NOMO-1 treated with DMSO at 0.1 percent for 48 hours (cell line): Measurements from ENCODE around the gene STN1.

Experiments
- DNase-seq: peaks from one replicate; lab custom pipeline; 2025; ENCODE audit not compliant: unreplicated experiment; lab: John Stamatoyannopoulos, UW

The STN1 gene

GRCh38 chr10:103832806-103833205 lies 85.2 kb downstream of the STN1 start:
- no peak for DNase-seq
